Central memory CD8-positive, alpha-beta T cell (primary cell): Measurements from ENCODE around the gene NDST1.

Experiments used
- ATAC-seq: fragments of 150-1000 bp; cut with Tn5 transposase; replicated peaks from 2 replicates; pipeline ENCODE4 v1.10.0; 2022; ENCODE audit warnings: mild to moderate bottlenecking, moderate FRiP score, moderate number of reproducible peaks; ENCODE audit not compliant: poor library complexity, severe bottlenecking; ENCODE audit errors: extremely low read depth
- DNase-seq, 2 donors: peaks; one replicate each; pipeline ENCODE4 v3.0.0; 2021; ENCODE audit warnings: low spot score in 2 of 2
- H3K27ac Mint-ChIP-seq: one replicate; pipeline ENCODE4 v1.8.0; 2022; ENCODE audit warnings: low read depth, mild to moderate bottlenecking, moderate library complexity, mixed read lengths
- H3K27me3 Mint-ChIP-seq: one replicate; pipeline ENCODE4 v1.8.0; 2022; ENCODE audit warnings: mixed read lengths
- H3K36me3 Mint-ChIP-seq: one replicate; pipeline ENCODE4 v1.8.0; 2022; ENCODE audit warnings: mild to moderate bottlenecking, moderate library complexity, mixed read lengths; ENCODE audit not compliant: insufficient read depth
- H3K4me1 Mint-ChIP-seq: one replicate; pipeline ENCODE4 v1.8.0; 2022; ENCODE audit warnings: mixed read lengths
- H3K4me3 Mint-ChIP-seq: one replicate; pipeline ENCODE4 v1.8.0; 2022; ENCODE audit warnings: mild to moderate bottlenecking, moderate library complexity, mixed read lengths
- H3K9me3 Mint-ChIP-seq: one replicate; pipeline ENCODE4 v1.8.0; 2022; ENCODE audit warnings: mixed read lengths

Gene NDST1

GRCh38 chr5:150539206-150539605 lies 31.3 kb downstream of the NDST1 start:
- Mint-ChIP-seq H3K9me3 (no peaks in the 10 kb centered on the region), H3K27ac (no peak overlapping the region), H3K27me3 (no peaks in the 10 kb centered on the region), H3K36me3 (no peaks in the 10 kb centered on the region), H3K4me3 (no peak overlapping the region), H3K4me1 (no peaks in the 10 kb centered on the region)
- DNase-seq = no peak
- ATAC-seq = no peak

- Mint-ChIP-seq H3K4me3 (no peak overlapping the region), H3K27ac (no peak overlapping the region), H3K36me3 (no peaks in the 10 kb centered on the region), H3K9me3 (no peaks in the 10 kb centered on the region), H3K27me3 (no peaks in the 10 kb centered on the region), H3K4me1 (no peaks in the 10 kb centered on the region)
- DNase-seq = no peak
- no peak for ATAC-seq
Observed at GRCh38 chr5:150540042-150540441, 32.1 kb downstream of the NDST1 start.

DNA sequence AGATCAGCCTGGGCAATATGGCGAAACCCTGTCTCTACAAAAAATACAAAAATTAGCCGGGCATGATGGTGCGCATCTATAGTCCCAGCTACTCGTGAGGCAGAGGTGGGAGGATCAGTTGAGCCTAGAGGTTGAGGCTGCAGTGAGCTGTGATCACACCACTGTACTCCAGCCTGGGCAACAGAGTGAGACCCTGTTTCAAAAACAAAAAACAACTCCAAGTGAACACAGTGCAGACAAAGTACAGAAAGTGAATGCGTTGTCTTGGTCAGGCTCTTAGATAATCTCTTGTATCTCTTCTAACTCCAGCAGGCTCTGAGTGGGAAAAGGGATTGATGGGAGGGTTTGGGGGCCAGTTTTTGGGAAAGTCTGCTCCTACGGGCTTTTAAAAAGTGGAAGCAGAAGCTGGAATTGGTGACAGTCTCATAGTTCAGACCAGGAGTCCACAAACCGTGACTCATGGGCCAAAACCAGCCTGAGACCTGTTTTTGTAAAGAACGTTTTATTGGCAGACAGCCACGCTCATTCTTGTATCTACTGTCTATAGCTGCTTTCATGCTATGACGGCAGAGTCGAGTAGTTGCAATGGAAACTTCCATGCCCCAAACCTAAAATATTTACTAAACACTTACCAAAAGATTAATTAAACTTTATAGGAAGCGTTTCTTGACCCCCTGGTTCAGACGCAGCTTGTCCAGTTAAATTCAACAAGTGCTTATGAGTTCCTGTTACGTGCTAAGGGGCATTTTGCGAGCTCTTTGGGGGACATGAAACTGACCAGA lies 32.9 kb downstream of the NDST1 start:
- Mint-ChIP-seq H3K36me3 (peaks cover 3% of the 10 kb centered on the region), H3K27ac (no peak overlapping the region), H3K4me3 (no peak overlapping the region), H3K27me3 (no peaks in the 10 kb centered on the region), H3K4me1 (no peaks in the 10 kb centered on the region), H3K9me3 (no peaks in the 10 kb centered on the region)
- no peak for ATAC-seq
- no peak for DNase-seq

DNA sequence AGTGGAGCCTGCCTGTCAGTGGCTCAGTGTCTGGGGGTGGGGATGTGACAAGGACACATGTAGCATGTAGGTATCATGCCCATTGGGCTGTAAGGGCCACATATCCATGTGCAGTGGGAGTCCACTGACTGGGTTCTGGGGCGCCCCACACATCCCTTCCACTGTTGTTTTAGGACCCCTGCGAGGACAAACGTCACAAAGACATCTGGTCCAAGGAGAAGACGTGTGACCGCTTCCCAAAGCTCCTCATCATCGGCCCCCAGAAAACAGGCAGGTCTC lies 33.4 kb downstream of the NDST1 start:
- H3K4me1 Mint-ChIP-seq = no peaks in the 10 kb centered on the region
- no peaks in the 10 kb centered on the region for H3K27me3 Mint-ChIP-seq
- DNase-seq (no peak), ATAC-seq (no peak)
- no peak overlapping the region for H3K27ac Mint-ChIP-seq
- no peak overlapping the region for H3K4me3 Mint-ChIP-seq
- H3K36me3 Mint-ChIP-seq = peaks cover 3% of the 10 kb centered on the region
- H3K9me3 Mint-ChIP-seq = no peaks in the 10 kb centered on the region

- Mint-ChIP-seq H3K4me3 (no peak overlapping the region), H3K27ac (no peak overlapping the region), H3K27me3 (no peaks in the 10 kb centered on the region), H3K4me1 (no peaks in the 10 kb centered on the region), H3K36me3 (peaks cover 3% of the 10 kb centered on the region), H3K9me3 (no peaks in the 10 kb centered on the region)
- ATAC-seq (no peak), DNase-seq (no peak)
Observed at GRCh38 chr5:150541895-150542294, 34.0 kb downstream of the NDST1 start.

- peaks cover 3% of the 10 kb centered on the region for H3K36me3 Mint-ChIP-seq
- DNase-seq (no peak), ATAC-seq (no peak)
- H3K9me3 Mint-ChIP-seq = no peaks in the 10 kb centered on the region
- H3K27me3 Mint-ChIP-seq = no peaks in the 10 kb centered on the region
- no peak overlapping the region for H3K27ac Mint-ChIP-seq
- no peaks in the 10 kb centered on the region for H3K4me1 Mint-ChIP-seq
- H3K4me3 Mint-ChIP-seq = no peak overlapping the region
Observed at GRCh38 chr5:150542933-150543445, 35.1 kb downstream of the NDST1 start.

GRCh38 chr5:150544611-150545219 lies 36.8 kb downstream of the NDST1 start:
- Mint-ChIP-seq H3K4me1 (no peaks in the 10 kb centered on the region), H3K36me3 (peaks cover 3% of the 10 kb centered on the region), H3K27ac (no peak overlapping the region), H3K27me3 (no peaks in the 10 kb centered on the region), H3K9me3 (no peaks in the 10 kb centered on the region), H3K4me3 (no peak overlapping the region)
- DNase-seq (peak; percentile 32 to 40), ATAC-seq (peak; percentile 67)

GRCh38 chr5:150545246-150545645 lies 37.3 kb downstream of the NDST1 start:
- no peak overlapping the region for H3K4me3 Mint-ChIP-seq
- H3K9me3 Mint-ChIP-seq = no peaks in the 10 kb centered on the region
- H3K36me3 Mint-ChIP-seq = peaks cover 3% of the 10 kb centered on the region
- DNase-seq (no peak), ATAC-seq (no peak)
- H3K27me3 Mint-ChIP-seq = no peaks in the 10 kb centered on the region
- no peaks in the 10 kb centered on the region for H3K4me1 Mint-ChIP-seq
- no peak overlapping the region for H3K27ac Mint-ChIP-seq

DNA sequence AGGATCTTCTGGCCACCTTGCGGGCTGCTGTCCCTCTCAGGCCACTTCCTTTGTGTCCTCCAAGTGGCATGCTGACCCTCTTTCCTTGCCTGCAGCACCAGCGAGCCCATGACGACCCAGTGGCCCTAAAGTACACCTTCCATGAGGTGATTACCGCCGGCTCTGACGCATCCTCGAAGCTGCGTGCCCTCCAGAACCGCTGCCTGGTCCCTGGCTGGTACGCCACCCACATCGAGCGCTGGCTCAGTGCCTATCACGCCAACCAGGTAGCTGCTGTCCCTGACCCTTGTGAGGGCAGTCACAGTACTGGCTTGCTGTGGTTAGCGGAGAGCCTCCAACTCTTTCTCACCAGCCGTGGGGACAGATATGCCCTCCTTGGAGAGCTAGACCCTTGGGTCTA lies 40.2 kb downstream of the NDST1 start:
- no peak for ATAC-seq

GRCh38 chr5:150549735-150550134 lies 41.8 kb downstream of the NDST1 start:
- no peaks in the 10 kb centered on the region for H3K9me3 Mint-ChIP-seq
- no peaks in the 10 kb centered on the region for H3K27me3 Mint-ChIP-seq
- H3K4me1 Mint-ChIP-seq = no peaks in the 10 kb centered on the region

More for the DNA sequence above, 40.2 kb downstream of the NDST1 start:
- Mint-ChIP-seq H3K36me3 (peaks cover 3% of the 10 kb centered on the region), H3K4me1 (no peaks in the 10 kb centered on the region), H3K27ac (no peak overlapping the region), H3K27me3 (no peaks in the 10 kb centered on the region), H3K9me3 (no peaks in the 10 kb centered on the region), H3K4me3 (no peak overlapping the region)
- DNase-seq = no peak

GRCh38 chr5:150550286-150550685 lies 42.4 kb downstream of the NDST1 start:
- no peak for DNase-seq
- Mint-ChIP-seq H3K9me3 (no peaks in the 10 kb centered on the region), H3K4me1 (no peaks in the 10 kb centered on the region), H3K27me3 (no peaks in the 10 kb centered on the region), H3K4me3 (no peak overlapping the region), H3K36me3 (peaks cover 3% of the 10 kb centered on the region), H3K27ac (no peak overlapping the region)
- ATAC-seq = no peak

More at GRCh38 chr5:150549735-150550134, 41.8 kb downstream of the NDST1 start:
- peaks cover 3% of the 10 kb centered on the region for H3K36me3 Mint-ChIP-seq
- H3K4me3 Mint-ChIP-seq = no peak overlapping the region
- DNase-seq = no peak
- no peak for ATAC-seq
- no peak overlapping the region for H3K27ac Mint-ChIP-seq

GRCh38 chr5:150551066-150551465 lies 43.1 kb downstream of the NDST1 start:
- Mint-ChIP-seq H3K4me1 (no peaks in the 10 kb centered on the region), H3K4me3 (no peak overlapping the region), H3K36me3 (no peaks in the 10 kb centered on the region), H3K27ac (no peak overlapping the region), H3K27me3 (no peaks in the 10 kb centered on the region), H3K9me3 (no peaks in the 10 kb centered on the region)
- no peak for DNase-seq
- ATAC-seq = no peak

- Mint-ChIP-seq H3K4me1 (no peaks in the 10 kb centered on the region), H3K4me3 (no peak overlapping the region), H3K9me3 (no peaks in the 10 kb centered on the region), H3K27ac (no peak overlapping the region), H3K36me3 (no peaks in the 10 kb centered on the region), H3K27me3 (no peaks in the 10 kb centered on the region)
- no peak for ATAC-seq
- no peak for DNase-seq
Observed at GRCh38 chr5:150553402-150553801, 45.5 kb downstream of the NDST1 start.
